HG02588 (cell line): Measurements from ENCODE around the gene UBXN7.
"Not testable (repeated sequence)": the region's sequence is repeated elsewhere in the genome, so short reads cannot be mapped to it uniquely, and the experiment has no call there.

Experiments
- ATAC-seq: cut with Tn5 transposase; IDR thresholded peaks from one replicate; pipeline ENCODE4 v1.9.1; 2021; ENCODE audit warnings: mild to moderate bottlenecking, moderate library complexity; ENCODE audit not compliant: unreplicated experiment

UBXN7 gene

GRCh38 chr3:196321162-196321561, 111.1 kb downstream of the UBXN7 start:
- ATAC-seq = no peak

- ATAC-seq = no peak
Observed at GRCh38 chr3:196320137-196320536, 112.1 kb downstream of the UBXN7 start.

GRCh38 chr3:196317687-196318467, 114.3 kb downstream of the UBXN7 start, which contains the start of gene DYNLT2B:
DYNLT2B (minus strand) TSS chr3:196318240; CDS start chr3:196318152, 88 bp downstream.
- peak; percentile 88 for ATAC-seq

GRCh38 chr3:196316799-196317686, 115.2 kb downstream of the UBXN7 start:
- not testable (repeated sequence) for ATAC-seq

GRCh38 chr3:196315821-196316220, 116.4 kb downstream of the UBXN7 start:
- no peak for ATAC-seq

- no peak for ATAC-seq
Observed at GRCh38 chr3:196314597-196314996, 117.6 kb downstream of the UBXN7 start.

- not testable (repeated sequence) for ATAC-seq
Observed at GRCh38 chr3:196314086-196314485, 118.1 kb downstream of the UBXN7 start.

- not testable (repeated sequence) for ATAC-seq
Observed at GRCh38 chr3:196302960-196303359, 129.3 kb downstream of the UBXN7 start.

- not testable (repeated sequence) for ATAC-seq
Observed at GRCh38 chr3:196302551-196302950, 129.7 kb downstream of the UBXN7 start.

GRCh38 chr3:196298521-196298920, 133.7 kb downstream of the UBXN7 start:
- ATAC-seq = no peak
